Fibroblast of mammary gland (primary cell): ENCODE measurements around the gene GOLGA3.
A peak's percentile ranks its signal among the peaks of the same experiment; 100 is the strongest.
"Not testable (repeated sequence)": the region's sequence is repeated elsewhere in the genome, so short reads cannot be mapped to it uniquely, and the experiment has no call there.

Experiments used
- DNase-seq: peaks from one replicate; pipeline ENCODE4 v3.0.0-alpha.2; 2010; ENCODE audit warnings: low read depth
- H3K4me3 ChIP-seq: 2 replicates; pipeline ENCODE4 v1.5.1; 2011; ENCODE audit warnings: low read depth, mild to moderate bottlenecking, low read length, moderate library complexity; ENCODE audit not compliant: control insufficient read depth
- CTCF ChIP-seq: conservative IDR thresholded peaks from 2 replicates; pipeline ENCODE4 v1.5.1; 2011; ENCODE audit warnings: low read depth, low read length, inconsistent platforms; ENCODE audit not compliant: control insufficient read depth, insufficient read depth

Gene GOLGA3

DNA sequence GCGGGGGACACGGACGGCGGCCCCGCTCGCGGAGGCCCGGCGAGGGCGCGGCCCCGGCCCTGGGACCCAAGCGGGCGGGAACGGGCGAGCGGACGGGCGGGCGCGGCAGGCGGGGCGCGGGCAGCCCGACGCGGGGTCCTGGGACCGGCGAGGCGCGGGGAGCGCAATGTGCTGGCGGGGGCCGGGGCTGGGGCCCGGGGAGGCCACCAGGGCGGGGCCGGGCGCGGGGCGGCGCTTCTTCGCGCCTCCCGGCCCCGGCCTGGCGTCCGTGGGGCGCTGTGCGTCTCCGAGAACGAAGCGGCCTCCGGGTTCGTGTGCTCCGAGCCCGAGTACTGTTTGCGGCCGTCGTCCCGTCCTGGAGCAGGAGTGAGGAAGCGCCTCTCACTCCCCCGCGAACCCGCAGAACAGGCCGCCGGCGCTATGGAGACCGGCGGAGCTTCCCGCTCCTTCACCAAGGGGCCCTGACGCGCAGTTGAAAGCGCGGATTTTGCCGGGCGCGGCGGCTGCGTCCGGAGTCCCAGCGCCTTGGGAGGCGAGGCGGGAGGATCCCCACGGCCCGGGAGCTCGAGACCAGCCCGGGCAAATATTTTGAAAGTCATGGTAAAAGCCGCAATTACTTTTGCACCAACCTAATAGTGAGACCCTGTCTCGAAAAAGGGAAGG lies 66.6 kb downstream of the GOLGA3 start:
- TF ChIP-seq CTCF, result no peak
- H3K4me3 ChIP-seq, result peak overlapping the region; percentile 58
- peak; percentile 87 for DNase-seq

- peak within 1 kb of the TSS; percentile 76 for H3K4me3 ChIP-seq
- no peak for TF ChIP-seq CTCF
- peak; percentile 73 for DNase-seq
Measured at GRCh38 chr12:132761032-132761920, 67.4 kb downstream of the GOLGA3 start, which contains the start of gene ANKLE2. Gene ANKLE2, minus strand, starts transcription at chr12:132761832. Its CDS starts 34 bp downstream, at chr12:132761798.

- no peak for DNase-seq
- TF ChIP-seq CTCF, result no peak
- no peak overlapping the region for H3K4me3 ChIP-seq
Measured at GRCh38 chr12:132759359-132759758, 69.3 kb downstream of the GOLGA3 start.

DNA sequence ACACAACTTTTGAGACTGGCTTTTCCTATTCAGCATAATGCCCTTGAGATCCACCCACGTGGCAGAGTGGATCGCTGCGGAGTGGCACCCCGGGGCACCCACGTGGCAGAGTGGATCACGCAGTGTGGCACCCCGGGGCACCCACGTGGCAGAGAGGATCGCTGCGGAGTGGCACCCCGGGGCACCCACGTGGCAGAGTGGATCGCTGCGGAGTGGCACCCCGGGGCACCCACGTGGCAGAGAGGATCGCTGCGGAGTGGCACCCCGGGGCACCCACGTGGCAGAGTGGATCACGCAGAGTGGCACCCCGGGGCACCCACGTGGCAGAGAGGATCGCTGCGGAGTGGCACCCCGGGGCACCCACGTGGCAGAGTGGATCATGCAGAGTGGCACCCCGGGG lies 69.8 kb downstream of the GOLGA3 start:
- not testable (repeated sequence) for DNase-seq, H3K4me3 ChIP-seq

DNA sequence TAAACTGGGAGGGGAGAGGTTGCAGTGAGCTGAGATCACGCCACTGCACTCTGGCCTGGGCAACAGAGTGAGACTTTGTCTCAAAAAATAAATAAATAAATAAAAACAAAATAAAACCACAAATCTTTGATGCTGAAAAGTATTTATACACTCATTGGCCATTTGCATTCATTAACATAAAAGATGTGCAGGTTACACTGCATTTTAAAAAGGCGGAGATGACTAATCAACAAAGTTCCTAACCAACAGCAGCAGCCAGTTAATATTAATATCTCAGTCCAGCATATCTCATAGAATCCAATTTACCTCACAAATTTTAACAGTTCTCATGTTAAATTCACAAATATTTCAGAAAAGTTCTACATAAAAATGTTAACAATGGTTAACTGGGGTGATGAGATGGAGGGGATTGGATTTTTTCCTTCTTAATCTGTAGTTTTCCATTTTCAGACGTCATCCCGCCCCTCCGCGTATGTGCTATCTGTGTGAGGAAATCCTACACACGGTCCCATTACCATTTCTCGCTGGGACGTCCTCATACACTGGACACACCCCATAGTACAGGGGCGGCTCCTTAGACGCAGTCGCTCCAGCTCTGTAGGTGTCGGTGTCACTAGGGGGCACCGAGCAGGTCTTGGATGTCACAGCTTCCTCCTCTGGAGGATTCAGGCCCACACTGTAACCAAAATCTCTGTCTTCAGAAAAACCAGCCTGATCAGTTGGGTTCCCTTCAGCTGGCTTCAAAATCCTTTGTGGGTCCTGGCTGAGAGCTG lies 74.3 kb downstream of the GOLGA3 start:
- H3K4me3 ChIP-seq, result no peak overlapping the region
- DNase-seq, result no peak
- no peak for TF ChIP-seq CTCF

- DNase-seq, H3K4me3 ChIP-seq: not testable (repeated sequence)
Measured at GRCh38 chr12:132753670-132754069, 75.0 kb downstream of the GOLGA3 start.

GRCh38 chr12:132748319-132748718 lies 80.3 kb downstream of the GOLGA3 start:
- TF ChIP-seq CTCF, result no peak

More at GRCh38 chr12:132748319-132748718, 80.3 kb downstream of the GOLGA3 start:
- DNase-seq, result no peak
- no peak overlapping the region for H3K4me3 ChIP-seq
